Dendritic cell treated with granulocyte-macrophage colony-stimulating factor and Interleukin-4, amounts not matched to agents 40 ng/mL and 50 ng/mL, for 4 days (primary cell): ENCODE results near the gene SERTAD3.

ENCODE experiments used
- H3K27ac Mint-ChIP-seq: one replicate; pipeline ENCODE4 v1.8.0; 2022; ENCODE audit warnings: mild to moderate bottlenecking, mixed read lengths
- H3K27me3 Mint-ChIP-seq: one replicate; pipeline ENCODE4 v1.8.0; 2022; ENCODE audit warnings: mild to moderate bottlenecking, mixed read lengths
- H3K36me3 Mint-ChIP-seq: one replicate; pipeline ENCODE4 v1.8.0; 2022; ENCODE audit warnings: low read depth, mixed read lengths
- H3K4me1 Mint-ChIP-seq: one replicate; pipeline ENCODE4 v1.8.0; 2022; ENCODE audit warnings: low read depth, mixed read lengths
- H3K4me3 Mint-ChIP-seq: one replicate; pipeline ENCODE4 v1.8.0; 2022; ENCODE audit warnings: mild to moderate bottlenecking, moderate library complexity, mixed read lengths
- H3K9me3 Mint-ChIP-seq: one replicate; pipeline ENCODE4 v1.8.0; 2022; ENCODE audit warnings: mixed read lengths
- intact Hi-C: fragments of 100-400 bp; cut with micrococcal nuclease; formaldehyde crosslinking; loops from one replicate; pipeline ENCODE4 v1.15.0; 2022

Gene SERTAD3

DNA sequence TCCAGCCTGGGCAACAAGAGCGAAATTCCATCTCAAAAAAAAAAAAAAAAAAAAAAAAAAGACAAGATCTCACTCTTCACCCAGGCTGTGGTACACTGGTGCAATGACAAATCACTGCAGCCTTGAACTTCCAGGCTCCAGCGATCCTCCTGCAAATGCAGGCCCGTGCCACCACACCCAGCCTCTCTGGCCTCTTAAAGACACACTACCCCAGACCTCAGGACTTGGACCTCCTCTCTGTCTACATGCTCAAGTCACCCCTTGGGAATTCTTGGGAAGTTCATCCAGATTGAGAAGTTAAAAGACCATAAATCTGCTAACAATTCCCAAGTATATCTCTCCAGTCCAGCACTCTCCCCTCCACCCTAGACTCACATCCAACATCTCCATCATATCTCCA, 43.6 kb downstream of the SERTAD3 start:
- Mint-ChIP-seq H3K4me3 (no peak overlapping the region), H3K27me3 (peaks cover 27% of the 10 kb centered on the region), H3K36me3 (no peaks in the 10 kb centered on the region), H3K27ac (no peak overlapping the region), H3K4me1 (peaks cover 55% of the 10 kb centered on the region), H3K9me3 (no peaks in the 10 kb centered on the region)
- intact Hi-C loops = loop anchor here (10.0 kb wide), 1 partner anchor 56 kb away; the partner anchor contains the start of genes C19orf47 and PLD3

DNA sequence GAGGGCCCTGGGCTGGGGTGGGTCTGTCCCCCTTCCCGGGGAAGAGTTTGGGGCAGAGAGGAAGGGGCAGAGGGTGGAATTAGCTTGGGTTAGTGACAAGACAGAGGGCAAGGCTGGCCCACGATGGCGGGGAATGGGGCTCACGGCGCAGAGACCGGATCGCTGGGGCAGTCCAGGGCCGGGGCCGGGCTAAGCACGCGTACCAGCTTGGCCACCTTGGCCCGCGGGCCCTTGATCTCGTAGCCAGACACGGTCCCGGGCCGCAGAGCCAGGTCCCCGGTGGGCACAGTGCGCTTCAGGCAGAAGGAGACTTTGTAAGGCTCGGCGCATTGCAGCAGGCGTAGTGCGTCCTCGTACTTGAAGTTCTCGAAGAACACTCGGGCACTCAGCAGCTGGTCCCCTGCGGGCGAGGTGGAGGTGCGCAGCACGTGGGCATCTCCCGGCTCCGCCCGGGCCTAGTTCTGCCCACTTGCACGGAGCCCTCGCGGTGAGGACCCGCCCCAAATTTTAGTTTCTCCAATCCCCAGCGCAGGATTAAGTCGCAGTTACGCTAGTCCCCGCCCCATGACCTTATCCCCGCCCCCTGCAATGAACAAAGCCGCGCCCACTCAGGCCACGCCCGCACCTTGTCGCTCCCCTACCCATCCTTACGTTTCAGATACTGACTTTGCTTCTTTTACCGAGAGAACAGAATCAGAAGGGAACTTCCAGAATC, 45.6 kb downstream of the SERTAD3 start:
- peaks cover 39% of the 10 kb centered on the region for H3K4me1 Mint-ChIP-seq
- peak overlapping the region; percentile 52 for H3K27ac Mint-ChIP-seq
- H3K9me3 Mint-ChIP-seq = no peaks in the 10 kb centered on the region
- peak overlapping the region; percentile 41 for H3K4me3 Mint-ChIP-seq
- peaks cover 30% of the 10 kb centered on the region for H3K27me3 Mint-ChIP-seq
- H3K36me3 Mint-ChIP-seq = no peaks in the 10 kb centered on the region
- intact Hi-C loops = no loop called here

DNA sequence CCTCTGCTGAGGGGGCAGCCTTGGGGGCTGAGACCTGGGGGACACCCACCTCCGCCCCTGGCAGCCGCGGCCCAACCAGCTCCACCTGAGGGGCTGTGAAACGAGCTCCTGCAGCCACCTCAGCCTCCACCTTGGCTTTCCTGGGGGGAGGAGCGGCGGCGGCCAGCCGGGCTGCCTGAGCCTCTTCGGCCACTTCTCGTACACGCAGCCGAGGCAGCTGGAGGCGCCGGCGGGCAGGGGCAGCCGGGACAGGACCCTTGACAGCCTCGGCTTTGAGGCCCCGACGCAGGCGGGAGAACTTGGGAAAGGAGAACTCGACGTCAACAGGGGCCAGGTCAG, 46.6 kb downstream of the SERTAD3 start:
- Mint-ChIP-seq H3K36me3 (no peaks in the 10 kb centered on the region), H3K27ac (no peak overlapping the region), H3K9me3 (no peaks in the 10 kb centered on the region), H3K4me3 (no peak overlapping the region), H3K4me1 (peaks cover 32% of the 10 kb centered on the region), H3K27me3 (peaks cover 30% of the 10 kb centered on the region)
- intact Hi-C loops = no loop called here

DNA sequence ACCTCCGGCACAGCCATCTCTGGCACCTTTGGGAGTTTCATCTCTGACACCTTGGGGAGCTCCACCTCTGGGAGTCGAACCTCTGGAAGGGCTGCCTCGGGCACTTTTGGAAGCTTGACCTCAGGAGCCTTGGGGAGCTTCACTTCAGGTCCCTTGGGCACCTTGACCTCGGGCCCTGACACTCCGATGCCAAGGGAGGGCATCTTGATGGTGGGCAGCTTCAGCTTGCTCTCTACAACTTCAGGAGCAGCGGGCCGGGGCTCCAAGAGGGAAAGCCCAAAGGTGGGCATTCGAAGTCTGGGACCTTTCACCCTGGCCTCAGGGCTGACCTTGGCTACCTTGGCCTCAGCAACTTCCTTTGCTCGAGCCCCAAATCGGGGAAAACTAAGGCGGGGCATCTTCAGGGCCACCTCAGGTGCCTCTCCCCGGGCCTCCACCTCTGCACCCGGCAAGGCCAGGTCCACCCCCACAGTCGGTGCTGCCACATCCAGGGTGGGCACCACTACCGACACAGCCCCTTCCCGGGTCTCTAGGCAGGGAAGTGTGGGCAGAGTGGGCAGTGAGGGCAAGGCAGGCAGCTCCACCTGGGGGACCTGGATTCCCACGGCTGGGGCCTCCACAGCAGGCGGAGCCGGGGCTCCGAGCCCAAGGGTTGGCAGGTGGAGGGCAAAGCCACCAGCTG, 47.1 kb downstream of the SERTAD3 start:
- H3K9me3 Mint-ChIP-seq = no peaks in the 10 kb centered on the region
- H3K27ac Mint-ChIP-seq = no peak overlapping the region
- H3K27me3 Mint-ChIP-seq = peaks cover 30% of the 10 kb centered on the region
- intact Hi-C loops = no loop called here
- no peak overlapping the region for H3K4me3 Mint-ChIP-seq
- H3K36me3 Mint-ChIP-seq = no peaks in the 10 kb centered on the region
- H3K4me1 Mint-ChIP-seq = peaks cover 37% of the 10 kb centered on the region

DNA sequence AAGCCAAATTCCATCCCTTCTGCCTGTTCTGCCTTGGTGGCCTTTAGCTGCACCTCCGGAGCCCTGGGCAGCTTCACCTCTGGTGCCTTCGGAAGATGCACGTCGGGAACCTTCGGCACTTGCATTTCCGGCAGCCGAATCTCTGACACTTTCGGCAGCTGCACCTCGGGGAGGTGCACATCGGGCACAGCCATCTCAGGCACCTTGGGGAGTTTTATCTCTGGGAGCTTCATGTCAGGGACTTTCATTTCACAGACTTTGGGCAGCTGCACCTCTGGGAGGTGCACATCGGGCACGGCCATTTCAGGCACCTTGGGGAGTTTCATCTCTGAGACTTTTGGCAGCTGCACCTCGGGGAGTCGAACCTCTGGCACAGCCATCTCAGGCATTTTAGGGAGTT, 48.2 kb downstream of the SERTAD3 start:
- no peaks in the 10 kb centered on the region for H3K9me3 Mint-ChIP-seq
- H3K4me1 Mint-ChIP-seq = peaks cover 37% of the 10 kb centered on the region
- H3K4me3 Mint-ChIP-seq = no peak overlapping the region
- H3K27ac Mint-ChIP-seq = no peak overlapping the region
- intact Hi-C loops = no loop called here
- H3K36me3 Mint-ChIP-seq = no peaks in the 10 kb centered on the region
- peaks cover 29% of the 10 kb centered on the region for H3K27me3 Mint-ChIP-seq

DNA sequence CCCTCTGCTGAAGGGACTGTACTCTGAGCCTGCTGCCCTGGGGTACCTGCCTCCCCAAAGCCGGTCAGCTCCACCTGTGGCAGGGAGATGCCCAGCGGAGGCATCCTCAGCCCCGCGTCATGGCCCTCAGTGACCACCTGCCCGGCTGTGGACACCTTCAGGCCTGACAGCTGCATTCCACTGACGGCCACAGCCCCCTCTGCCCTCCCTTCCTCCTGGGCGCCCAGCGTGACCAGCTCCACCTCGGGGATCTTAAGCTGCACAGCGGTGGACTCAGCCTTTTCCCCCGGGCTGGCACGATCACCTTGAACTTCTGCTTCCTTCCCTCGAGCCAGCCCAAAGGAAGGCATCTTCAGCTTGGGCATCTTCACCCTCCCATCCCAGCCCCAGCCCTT, 49.3 kb downstream of the SERTAD3 start:
- H3K4me3 Mint-ChIP-seq = no peak overlapping the region
- H3K36me3 Mint-ChIP-seq = no peaks in the 10 kb centered on the region
- H3K9me3 Mint-ChIP-seq = no peaks in the 10 kb centered on the region
- intact Hi-C loops = no loop called here
- peaks cover 31% of the 10 kb centered on the region for H3K4me1 Mint-ChIP-seq
- H3K27ac Mint-ChIP-seq = no peak overlapping the region
- peaks cover 29% of the 10 kb centered on the region for H3K27me3 Mint-ChIP-seq

DNA sequence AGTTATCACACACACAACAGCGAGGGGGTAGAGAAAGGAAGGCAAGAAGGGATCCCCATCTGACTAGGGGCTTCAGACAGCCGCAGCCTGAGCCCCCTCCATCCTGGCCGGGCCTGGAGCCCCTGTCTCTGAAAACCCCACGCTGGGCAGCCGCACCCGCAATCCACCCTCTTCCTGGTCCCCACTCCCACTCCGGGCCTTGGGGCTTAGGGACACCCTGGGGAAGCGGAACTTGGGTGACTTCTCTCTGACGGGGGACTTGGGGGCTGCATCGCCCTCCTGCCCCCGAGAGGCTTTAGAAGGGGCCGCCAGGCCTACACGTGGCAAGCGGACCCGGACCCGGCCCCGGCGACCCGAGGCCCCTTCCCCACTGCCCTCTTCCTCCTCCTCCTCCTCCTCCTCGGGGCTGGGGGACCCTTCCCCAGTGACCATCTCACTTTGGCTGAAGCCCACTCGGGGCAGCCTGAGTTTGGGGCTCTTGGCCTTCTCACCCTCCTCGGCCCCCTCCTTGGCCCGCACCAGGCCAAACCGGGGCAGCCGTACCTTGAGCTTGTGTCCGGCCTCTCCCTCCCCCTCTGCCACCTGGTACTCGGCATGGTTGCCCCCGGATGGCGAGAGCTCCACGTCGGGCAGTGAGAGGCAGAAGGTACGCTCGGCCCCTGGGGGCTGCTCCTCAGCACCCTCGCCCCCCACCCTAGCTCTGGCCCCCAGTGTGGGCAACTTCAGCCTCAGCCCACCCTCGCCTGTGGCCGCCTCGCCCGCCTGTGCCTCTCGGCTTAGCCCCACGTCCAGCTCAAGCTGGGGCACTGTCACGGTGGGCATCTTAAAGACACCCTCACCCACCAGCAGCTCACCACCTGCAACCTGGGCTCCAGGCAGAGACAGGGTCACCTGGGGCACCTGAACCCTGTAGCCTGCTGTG, 50.0 kb downstream of the SERTAD3 start:
- peaks cover 27% of the 10 kb centered on the region for H3K27me3 Mint-ChIP-seq
- H3K27ac Mint-ChIP-seq = no peak overlapping the region

DNA sequence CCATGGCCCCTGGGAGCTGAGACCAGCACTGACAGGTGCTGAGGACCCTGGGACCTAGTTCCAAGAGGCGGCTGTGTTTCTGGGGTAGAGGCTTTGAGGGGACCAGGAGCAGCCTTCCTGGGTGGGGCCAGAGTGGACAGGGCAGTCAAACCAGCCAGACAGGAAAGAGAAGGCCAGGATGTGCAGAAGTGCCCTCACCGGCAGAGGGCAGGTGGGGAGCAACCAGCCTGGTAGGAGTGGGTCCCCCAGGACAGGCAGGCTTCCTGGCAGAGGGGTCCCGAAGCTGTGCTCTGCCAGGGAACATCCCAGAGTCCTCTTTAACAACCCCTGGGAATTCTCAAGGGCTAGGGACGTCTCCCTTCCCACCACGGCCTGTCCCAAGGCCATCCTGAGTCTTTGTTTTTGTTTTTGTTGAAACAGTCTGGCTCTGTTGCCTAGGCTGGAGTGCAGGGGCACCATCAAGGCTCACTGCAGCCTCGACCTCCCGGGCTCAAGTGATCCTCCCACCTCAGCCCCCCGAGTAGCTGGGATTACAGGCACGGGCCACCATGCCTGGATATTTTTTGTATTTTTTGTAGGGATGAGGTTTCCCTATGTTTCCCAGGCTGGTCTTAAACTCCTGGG, 51.1 kb downstream of the SERTAD3 start:
- Mint-ChIP-seq H3K27ac (no peak overlapping the region), H3K36me3 (no peaks in the 10 kb centered on the region), H3K27me3 (peaks cover 24% of the 10 kb centered on the region), H3K9me3 (no peaks in the 10 kb centered on the region), H3K4me1 (peaks cover 13% of the 10 kb centered on the region), H3K4me3 (no peak overlapping the region)
- intact Hi-C loops = no loop called here

More for the DNA sequence above, 50.0 kb downstream of the SERTAD3 start:
- intact Hi-C loops = no loop called here
- peaks cover 25% of the 10 kb centered on the region for H3K4me1 Mint-ChIP-seq
- H3K4me3 Mint-ChIP-seq = no peak overlapping the region
- no peaks in the 10 kb centered on the region for H3K9me3 Mint-ChIP-seq
- no peaks in the 10 kb centered on the region for H3K36me3 Mint-ChIP-seq

DNA sequence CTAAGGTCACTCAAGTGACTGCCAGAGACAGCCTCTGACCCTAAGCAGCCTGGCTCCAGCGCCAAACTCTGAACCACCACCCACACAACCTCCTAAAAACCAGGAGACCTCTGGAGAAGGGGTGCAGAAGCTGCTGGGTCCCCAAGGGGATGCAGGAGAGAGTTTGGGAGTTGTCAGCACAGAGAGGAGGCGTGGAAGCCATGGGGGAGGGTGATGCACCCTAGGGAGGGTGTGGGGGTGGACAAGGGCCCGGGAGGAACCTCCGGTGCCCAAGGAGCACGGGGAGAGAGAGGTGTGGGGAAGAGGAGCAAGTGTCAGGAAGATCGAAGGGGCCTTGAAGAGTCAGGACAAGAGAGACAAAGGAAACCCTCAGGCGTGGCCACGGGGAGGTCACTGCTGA, 52.0 kb downstream of the SERTAD3 start:
- H3K27me3 Mint-ChIP-seq = peaks cover 19% of the 10 kb centered on the region

More for the DNA sequence above, 52.0 kb downstream of the SERTAD3 start:
- intact Hi-C loops = no loop called here
- peaks cover 10% of the 10 kb centered on the region for H3K4me1 Mint-ChIP-seq
- no peaks in the 10 kb centered on the region for H3K9me3 Mint-ChIP-seq
- H3K4me3 Mint-ChIP-seq = no peak overlapping the region
- H3K27ac Mint-ChIP-seq = no peak overlapping the region
- H3K36me3 Mint-ChIP-seq = no peaks in the 10 kb centered on the region
